Measurements from ENCODE around the gene MREG. TPM values are rescaled to one million over a fixed set of nuclear protein-coding genes. Genes with fewer than 3 reads are reported as not detected.

The MREG gene
- total and polyA plus RNA-seq, 2 experiments from 2014 or later = 1.3 to 1.6 TPM

DNA sequence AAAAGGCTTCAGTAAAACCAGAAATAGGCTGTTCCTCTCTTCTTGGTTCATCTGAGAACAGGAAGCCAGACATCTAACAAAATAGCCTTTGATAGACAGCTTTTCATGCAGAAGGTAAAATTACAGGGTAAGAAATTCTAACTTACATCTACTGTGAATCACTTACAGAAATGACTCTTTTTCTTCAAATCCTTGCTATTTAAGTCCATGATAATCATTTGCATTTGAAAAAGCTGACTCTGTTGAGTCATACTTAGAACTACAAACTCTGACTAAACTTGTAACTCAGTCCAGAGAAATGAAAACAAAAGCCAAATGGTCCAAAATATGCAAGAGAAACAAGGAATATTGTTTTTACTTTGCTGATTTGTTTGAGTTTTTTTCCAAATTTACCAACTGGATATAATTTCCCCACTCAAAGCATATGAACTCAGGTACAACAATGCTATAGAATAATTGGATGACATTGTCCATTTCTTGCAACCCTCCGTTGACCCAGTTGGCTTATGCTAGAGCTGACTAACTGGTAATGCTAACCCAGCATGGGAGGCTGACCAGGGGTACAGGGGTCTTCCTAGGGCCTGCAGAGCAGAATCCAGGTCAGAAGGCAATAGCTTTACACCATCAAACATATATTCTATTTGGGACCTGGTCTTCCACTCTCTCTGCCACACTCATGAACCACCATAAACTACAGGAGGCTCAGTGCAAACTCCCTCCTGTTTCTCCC lies 18.8 kb upstream of the MREG start:
- H3K27ac ChIP-seq = no peak overlapping the region
- TF ChIP-seq, protein P1, sequence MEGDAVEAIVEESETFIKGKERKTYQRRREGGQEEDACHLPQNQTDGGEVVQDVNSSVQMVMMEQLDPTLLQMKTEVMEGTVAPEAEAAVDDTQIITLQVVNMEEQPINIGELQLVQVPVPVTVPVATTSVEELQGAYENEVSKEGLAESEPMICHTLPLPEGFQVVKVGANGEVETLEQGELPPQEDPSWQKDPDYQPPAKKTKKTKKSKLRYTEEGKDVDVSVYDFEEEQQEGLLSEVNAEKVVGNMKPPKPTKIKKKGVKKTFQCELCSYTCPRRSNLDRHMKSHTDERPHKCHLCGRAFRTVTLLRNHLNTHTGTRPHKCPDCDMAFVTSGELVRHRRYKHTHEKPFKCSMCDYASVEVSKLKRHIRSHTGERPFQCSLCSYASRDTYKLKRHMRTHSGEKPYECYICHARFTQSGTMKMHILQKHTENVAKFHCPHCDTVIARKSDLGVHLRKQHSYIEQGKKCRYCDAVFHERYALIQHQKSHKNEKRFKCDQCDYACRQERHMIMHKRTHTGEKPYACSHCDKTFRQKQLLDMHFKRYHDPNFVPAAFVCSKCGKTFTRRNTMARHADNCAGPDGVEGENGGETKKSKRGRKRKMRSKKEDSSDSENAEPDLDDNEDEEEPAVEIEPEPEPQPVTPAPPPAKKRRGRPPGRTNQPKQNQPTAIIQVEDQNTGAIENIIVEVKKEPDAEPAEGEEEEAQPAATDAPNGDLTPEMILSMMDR (IDR thresholded peaks at IDR 0.05; ENCODE audit: low read depth, low read length) = no peak
- no peaks in the 10 kb centered on the region for H3K36me3 ChIP-seq
- no peak overlapping the region for H3K4me3 ChIP-seq
- no peaks in the 10 kb centered on the region for H3K9me3 ChIP-seq (ENCODE audit: low read depth)
- peak in 1 of 2 donors; percentile 35 for DNase-seq (ENCODE audit: low read depth in 1 of 2, low spot score in 1 of 2)
- no peaks in the 10 kb centered on the region for H3K27me3 ChIP-seq
- H3K4me1 ChIP-seq (ENCODE audit: low read depth) = no peaks in the 10 kb centered on the region

DNA sequence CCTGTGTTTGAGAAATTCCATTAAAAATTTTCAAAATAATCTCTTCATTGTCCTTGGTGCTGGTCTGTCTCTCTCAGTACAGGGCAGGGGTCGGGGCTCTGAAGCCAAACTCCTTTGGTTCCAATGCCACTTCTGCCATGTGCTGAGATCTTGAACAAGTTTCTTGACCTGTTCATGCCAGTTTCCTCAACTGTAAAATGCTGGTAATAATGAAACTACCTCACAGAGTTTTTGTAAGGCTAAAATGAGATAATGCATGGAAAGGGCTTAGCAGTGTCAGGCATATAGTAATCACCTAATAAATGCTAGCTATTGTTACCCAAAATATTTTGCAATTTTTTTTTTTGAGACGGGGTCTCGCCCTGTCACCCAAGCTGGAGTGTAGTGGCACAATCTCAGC lies 16.9 kb upstream of the MREG start:
- no peaks in the 10 kb centered on the region for H3K4me1 ChIP-seq (ENCODE audit: low read depth)
- H3K27me3 ChIP-seq = no peaks in the 10 kb centered on the region
- H3K27ac ChIP-seq = no peak overlapping the region
- no peak for DNase-seq (ENCODE audit: low read depth in 1 of 2, low spot score in 1 of 2)
- H3K9me3 ChIP-seq (ENCODE audit: low read depth) = no peaks in the 10 kb centered on the region
- TF ChIP-seq, protein P1 (IDR thresholded peaks at IDR 0.05; ENCODE audit: low read depth, low read length) = no peak
- no peaks in the 10 kb centered on the region for H3K36me3 ChIP-seq
- H3K4me3 ChIP-seq = no peak overlapping the region

DNA sequence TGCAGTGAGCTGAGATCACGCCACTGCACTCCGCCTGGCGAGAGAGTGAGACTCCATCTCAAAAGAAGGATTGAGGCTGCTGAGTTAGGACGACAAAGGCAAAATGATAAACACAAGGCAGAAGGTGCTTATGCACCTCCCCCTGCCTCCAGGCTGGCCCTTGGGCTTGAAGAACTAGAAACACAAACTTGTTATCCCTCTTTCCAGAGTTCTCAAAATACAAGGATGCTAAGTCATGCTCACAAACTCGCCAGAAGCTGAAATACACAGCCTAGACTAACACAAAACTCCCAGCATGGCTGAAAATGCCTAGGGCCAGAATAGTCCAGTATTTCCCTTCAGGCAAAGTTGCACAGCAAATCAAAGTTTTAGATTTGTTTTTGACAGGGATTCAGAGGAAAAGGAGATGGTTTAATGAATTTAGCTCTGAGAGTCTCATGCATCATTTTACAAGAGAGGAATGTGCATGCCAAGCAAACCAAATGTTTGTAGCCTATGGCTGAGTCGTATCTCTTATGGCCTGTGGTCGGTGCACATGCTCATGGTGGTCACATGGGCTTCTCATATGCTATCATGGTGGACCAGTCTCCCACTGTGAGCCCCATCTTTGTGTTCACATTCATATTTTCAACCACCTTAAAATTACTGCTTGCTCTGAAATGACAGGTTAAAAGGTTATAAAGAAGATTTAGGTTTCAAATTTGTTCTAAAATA lies 16.2 kb upstream of the MREG start:
- H3K27ac ChIP-seq = no peak overlapping the region
- H3K9me3 ChIP-seq (ENCODE audit: low read depth) = no peaks in the 10 kb centered on the region
- H3K27me3 ChIP-seq = no peaks in the 10 kb centered on the region
- TF ChIP-seq, protein P1 (IDR thresholded peaks at IDR 0.05; ENCODE audit: low read depth, low read length) = no peak
- no peak overlapping the region for H3K4me3 ChIP-seq
- no peaks in the 10 kb centered on the region for H3K4me1 ChIP-seq (ENCODE audit: low read depth)
- DNase-seq (ENCODE audit: low read depth in 1 of 2, low spot score in 1 of 2) = no peak
- no peaks in the 10 kb centered on the region for H3K36me3 ChIP-seq

DNA sequence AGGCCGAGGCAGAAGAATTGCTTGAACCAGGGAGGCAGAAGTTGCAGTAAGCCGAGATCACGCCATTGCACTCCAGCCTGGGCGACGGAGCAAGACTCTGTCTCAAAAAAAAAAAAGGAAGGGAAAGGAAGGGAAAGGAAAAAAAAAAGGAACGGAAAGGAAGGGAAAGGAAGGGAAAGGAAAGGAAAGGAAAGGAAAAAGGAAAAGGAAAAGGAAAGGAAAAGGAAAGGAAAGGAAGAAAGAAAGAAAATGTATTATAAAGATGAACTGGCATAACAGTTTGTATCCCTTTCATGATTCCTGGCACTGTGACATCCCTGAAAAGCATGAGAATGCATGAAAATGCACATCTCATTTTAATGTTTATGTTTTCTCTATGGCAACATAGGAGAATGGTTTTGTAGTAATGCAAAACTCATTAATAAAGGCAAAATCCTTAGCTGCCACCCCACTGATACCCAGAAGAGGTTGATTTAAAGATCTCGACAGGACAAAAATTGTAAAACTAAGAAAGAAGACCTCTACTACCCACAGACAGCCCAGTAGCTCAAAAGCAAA lies 11.5 kb upstream of the MREG start:
- no peaks in the 10 kb centered on the region for H3K27me3 ChIP-seq

DNA sequence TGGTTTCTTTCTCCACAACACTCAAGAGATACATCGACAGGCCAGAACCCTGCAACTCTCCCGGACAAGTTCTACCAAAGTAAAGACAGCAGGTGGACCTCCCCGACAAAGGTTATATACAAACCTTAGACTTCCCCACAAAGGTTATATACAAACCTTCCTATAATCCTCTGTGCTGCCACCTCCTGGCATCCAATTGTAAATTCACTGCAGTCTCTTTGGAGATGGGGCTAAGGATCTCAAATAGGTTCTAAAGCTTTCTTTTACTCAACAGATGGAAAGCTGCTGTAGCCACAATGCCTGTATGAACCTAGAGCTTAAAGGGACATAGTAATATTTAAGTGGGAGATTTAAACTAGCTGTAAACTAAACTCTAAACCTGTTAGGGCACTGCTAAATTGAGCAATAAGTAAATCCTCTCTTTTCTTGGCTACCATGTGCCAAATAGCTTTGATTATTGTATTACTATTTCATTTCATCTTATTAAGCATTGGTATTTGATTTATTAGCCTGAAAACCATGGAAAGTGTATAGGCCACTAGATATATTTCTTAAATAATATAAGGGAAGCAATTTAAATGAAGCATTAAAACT lies 9.8 kb upstream of the MREG start:
- DNase-seq (ENCODE audit: low read depth in 1 of 2, low spot score in 1 of 2) = peak; percentile 63 to 68

More for the DNA sequence above, 11.5 kb upstream of the MREG start:
- Histone ChIP-seq H3K27ac (no peak overlapping the region), H3K36me3 (no peaks in the 10 kb centered on the region), H3K4me1 (ENCODE audit: low read depth) (no peaks in the 10 kb centered on the region), H3K9me3 (ENCODE audit: low read depth) (no peaks in the 10 kb centered on the region), H3K4me3 (no peak overlapping the region)
- TF ChIP-seq, protein P1 (IDR thresholded peaks at IDR 0.05; ENCODE audit: low read depth, low read length) = no peak
- no peak for DNase-seq (ENCODE audit: low read depth in 1 of 2, low spot score in 1 of 2)

More for the DNA sequence above, 9.8 kb upstream of the MREG start:
- Histone ChIP-seq H3K9me3 (ENCODE audit: low read depth) (no peaks in the 10 kb centered on the region), H3K36me3 (no peaks in the 10 kb centered on the region), H3K4me1 (ENCODE audit: low read depth) (no peaks in the 10 kb centered on the region), H3K4me3 (no peak overlapping the region), H3K27ac (no peak overlapping the region), H3K27me3 (no peaks in the 10 kb centered on the region)
- TF ChIP-seq, protein P1 (IDR thresholded peaks at IDR 0.05; ENCODE audit: low read depth, low read length) = peak; percentile 72
